ENCODE data around the gene EFNB1. TPM values are rescaled to one million over a fixed set of nuclear protein-coding genes. Genes with fewer than 3 reads are reported as not detected.

The EFNB1 gene
- total RNA-seq, 2 experiments from 2014 or later, result 4.1 to 4.8 TPM

DNA sequence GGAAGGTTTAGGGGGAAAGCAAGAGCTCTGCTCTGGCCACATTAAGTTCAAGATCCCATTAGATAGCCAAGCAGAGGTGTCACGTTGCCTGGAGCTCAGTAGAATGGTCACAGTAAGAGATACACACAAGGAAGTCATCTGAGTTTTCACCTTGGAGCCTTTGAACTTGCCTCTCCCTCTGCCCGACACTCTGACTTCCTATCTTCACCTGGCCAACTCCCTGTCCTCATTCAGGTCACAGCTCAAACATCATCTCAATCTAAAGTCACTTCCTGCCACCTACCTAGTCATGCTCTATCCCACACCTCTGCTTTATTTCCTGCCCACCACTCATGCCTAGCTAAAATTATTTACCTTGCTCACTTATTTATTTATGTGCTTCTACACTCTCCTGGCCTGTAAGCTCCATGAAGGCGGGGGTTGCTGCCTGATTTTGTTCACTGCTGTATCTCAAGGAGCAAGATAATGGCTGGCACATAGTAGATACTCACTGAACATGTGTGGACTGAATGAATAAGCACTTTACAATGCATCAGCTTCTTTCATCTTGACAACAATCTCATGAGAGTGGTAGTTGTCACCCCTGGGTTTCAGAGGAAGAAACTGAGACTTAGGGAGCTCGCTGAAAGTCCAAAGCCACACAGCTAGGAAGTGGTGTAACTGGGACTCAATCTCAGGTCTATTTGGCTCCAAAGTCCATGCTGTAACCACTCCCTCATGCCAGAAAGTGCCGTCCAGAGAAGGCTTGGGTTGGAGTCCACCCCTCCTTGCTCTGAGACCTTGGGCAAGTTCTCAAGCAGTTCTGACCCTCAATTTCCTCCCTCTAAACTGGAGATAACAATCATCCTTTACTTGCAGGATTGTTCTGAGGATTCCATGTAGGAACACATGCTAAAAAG is 40.3 kb downstream of the EFNB1 start:
- H3K27ac Mint-ChIP-seq, result peak overlapping the region; percentile 73
- H3K4me1 Mint-ChIP-seq, result peaks cover 8% of the 10 kb centered on the region
- POLR2A ChIA-PET, result no interaction called here
- H3K36me3 Mint-ChIP-seq, result no peaks in the 10 kb centered on the region
- no peaks in the 10 kb centered on the region for H3K27me3 Mint-ChIP-seq
- DNase-seq (no peak), ATAC-seq (ENCODE audit: low read depth) (peak; percentile 63)
- no peaks in the 10 kb centered on the region for H3K9me3 Mint-ChIP-seq
- H3K4me3 Mint-ChIP-seq, result no peak overlapping the region

DNA sequence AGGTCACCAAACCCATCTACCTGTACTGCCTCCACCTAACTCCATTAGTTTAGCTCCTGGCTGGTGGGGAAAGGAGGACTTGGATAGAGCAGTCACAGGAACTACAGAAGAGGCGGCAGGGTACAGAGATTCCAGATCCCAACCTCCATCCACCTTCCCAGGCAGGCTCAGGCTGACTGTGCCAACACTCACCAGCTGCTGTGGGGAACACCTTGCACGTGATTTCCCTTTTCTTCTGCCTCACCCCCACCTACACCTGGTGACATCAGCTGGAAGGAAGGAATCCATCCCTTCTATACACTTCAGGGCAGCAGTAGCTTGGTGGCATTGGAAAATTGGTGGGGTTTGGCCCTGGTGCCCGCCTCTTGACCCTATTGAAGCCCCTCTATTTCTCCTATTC is 41.5 kb downstream of the EFNB1 start:
- Mint-ChIP-seq H3K9me3 (no peaks in the 10 kb centered on the region), H3K4me1 (peaks cover 8% of the 10 kb centered on the region), H3K36me3 (no peaks in the 10 kb centered on the region), H3K27me3 (no peaks in the 10 kb centered on the region), H3K27ac (no peak overlapping the region), H3K4me3 (no peak overlapping the region)
- no peak for ATAC-seq (ENCODE audit: low read depth)
- no peak for DNase-seq
- POLR2A ChIA-PET, result no interaction called here

DNA sequence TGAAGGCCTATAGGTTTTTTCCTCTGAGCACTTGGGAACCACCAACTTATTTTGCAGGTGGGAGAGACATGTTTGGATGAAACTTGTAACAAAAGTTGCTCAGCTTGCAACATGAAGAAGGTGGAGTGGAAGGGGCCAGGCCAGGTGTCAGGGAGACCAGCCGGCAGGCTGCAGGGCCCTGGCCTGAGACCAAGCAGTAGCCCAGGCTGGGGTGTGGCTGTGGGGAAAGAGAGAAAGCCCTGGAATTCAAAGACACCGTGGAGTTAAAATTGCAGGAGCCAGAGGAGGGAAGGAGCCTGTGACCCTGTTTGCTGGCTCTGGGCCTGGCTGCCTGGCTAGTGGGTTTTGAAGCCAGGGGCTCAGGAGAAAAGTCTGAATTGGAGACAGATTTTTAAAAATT is 43.4 kb downstream of the EFNB1 start:
- Mint-ChIP-seq H3K27ac (no peak overlapping the region), H3K4me3 (no peak overlapping the region), H3K36me3 (no peaks in the 10 kb centered on the region), H3K27me3 (no peaks in the 10 kb centered on the region), H3K9me3 (no peaks in the 10 kb centered on the region), H3K4me1 (peaks cover 8% of the 10 kb centered on the region)
- DNase-seq (no peak), ATAC-seq (ENCODE audit: low read depth) (no peak)
- POLR2A ChIA-PET, result no interaction called here

DNA sequence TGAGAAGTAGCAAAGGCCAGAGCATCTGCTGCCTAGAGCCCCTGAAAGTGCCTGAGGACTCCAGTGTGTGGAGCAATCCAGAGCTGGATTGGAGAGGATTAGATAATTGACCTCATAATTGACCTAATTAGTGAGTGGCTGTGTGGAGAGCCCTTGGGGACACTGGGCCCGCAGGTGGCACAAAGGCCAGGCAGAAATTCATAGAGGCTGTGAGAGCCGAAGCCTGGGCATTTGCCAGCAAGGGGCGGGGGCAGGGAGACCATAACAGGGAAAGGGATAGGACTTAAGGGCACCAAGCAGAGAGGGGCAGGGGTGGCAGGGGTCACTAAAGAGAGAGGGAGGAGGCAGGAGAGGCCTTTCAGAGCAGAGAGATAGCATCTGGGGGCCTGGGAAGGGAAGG is 45.3 kb downstream of the EFNB1 start:
- no peak overlapping the region for H3K4me3 Mint-ChIP-seq
- peaks cover 1% of the 10 kb centered on the region for H3K4me1 Mint-ChIP-seq
- H3K36me3 Mint-ChIP-seq, result no peaks in the 10 kb centered on the region
- no peaks in the 10 kb centered on the region for H3K27me3 Mint-ChIP-seq
- ATAC-seq (ENCODE audit: low read depth) (no peak), DNase-seq (no peak)
- POLR2A ChIA-PET, result no interaction called here
- H3K27ac Mint-ChIP-seq, result no peak overlapping the region
- no peaks in the 10 kb centered on the region for H3K9me3 Mint-ChIP-seq

DNA sequence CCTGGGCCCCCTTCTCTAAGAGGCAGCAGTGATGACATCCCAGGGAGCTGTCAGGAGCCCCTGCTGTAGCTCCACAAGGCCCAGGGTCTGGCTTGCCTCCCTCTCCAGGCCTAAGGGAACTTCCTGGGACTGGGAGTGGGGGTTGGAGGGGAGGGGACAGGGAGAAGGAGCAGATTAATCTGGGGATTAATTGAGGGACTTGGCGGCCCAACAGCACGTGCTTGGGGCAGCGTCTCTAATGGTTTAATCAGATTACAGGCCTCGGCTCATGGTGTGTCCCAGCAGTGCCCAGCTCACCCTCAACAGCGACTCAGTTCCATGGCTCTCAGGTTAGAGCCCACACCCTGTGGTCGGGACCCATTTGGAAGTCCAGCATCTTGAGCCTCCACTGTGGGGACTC is 47.9 kb downstream of the EFNB1 start:
- no peak for DNase-seq
- no peaks in the 10 kb centered on the region for H3K36me3 Mint-ChIP-seq
- POLR2A ChIA-PET, result no interaction called here
- peaks cover 2% of the 10 kb centered on the region for H3K27me3 Mint-ChIP-seq
- H3K27ac Mint-ChIP-seq, result no peak overlapping the region
- no peaks in the 10 kb centered on the region for H3K9me3 Mint-ChIP-seq
- no peaks in the 10 kb centered on the region for H3K4me1 Mint-ChIP-seq
- no peak overlapping the region for H3K4me3 Mint-ChIP-seq
- no peak for ATAC-seq (ENCODE audit: low read depth)

DNA sequence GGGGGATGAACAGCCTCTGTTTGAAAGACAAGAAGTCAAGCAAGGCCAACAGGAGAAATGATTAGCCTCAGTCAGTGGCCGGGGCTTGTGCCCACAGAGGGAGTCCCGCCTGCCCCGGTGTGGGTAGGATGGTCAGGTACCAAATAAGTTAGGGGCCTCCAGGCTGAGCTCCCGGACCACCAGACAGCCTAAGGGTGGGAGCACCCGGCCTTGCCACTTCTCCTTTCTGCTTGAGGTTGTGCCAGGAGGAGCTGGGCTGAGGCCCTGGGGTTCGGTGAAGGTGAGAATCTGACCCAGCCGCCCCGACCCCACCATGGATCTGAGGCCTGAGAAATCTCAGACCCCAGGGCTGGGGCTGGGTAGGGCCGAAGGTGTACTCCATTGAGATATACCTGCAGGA is 48.8 kb downstream of the EFNB1 start:
- H3K9me3 Mint-ChIP-seq, result no peaks in the 10 kb centered on the region
- H3K27me3 Mint-ChIP-seq, result peaks cover 2% of the 10 kb centered on the region
- no peaks in the 10 kb centered on the region for H3K36me3 Mint-ChIP-seq
- H3K4me1 Mint-ChIP-seq, result no peaks in the 10 kb centered on the region
- H3K27ac Mint-ChIP-seq, result no peak overlapping the region
- ATAC-seq (ENCODE audit: low read depth) (no peak), DNase-seq (no peak)
- no peak overlapping the region for H3K4me3 Mint-ChIP-seq
- POLR2A ChIA-PET, result no interaction called here

DNA sequence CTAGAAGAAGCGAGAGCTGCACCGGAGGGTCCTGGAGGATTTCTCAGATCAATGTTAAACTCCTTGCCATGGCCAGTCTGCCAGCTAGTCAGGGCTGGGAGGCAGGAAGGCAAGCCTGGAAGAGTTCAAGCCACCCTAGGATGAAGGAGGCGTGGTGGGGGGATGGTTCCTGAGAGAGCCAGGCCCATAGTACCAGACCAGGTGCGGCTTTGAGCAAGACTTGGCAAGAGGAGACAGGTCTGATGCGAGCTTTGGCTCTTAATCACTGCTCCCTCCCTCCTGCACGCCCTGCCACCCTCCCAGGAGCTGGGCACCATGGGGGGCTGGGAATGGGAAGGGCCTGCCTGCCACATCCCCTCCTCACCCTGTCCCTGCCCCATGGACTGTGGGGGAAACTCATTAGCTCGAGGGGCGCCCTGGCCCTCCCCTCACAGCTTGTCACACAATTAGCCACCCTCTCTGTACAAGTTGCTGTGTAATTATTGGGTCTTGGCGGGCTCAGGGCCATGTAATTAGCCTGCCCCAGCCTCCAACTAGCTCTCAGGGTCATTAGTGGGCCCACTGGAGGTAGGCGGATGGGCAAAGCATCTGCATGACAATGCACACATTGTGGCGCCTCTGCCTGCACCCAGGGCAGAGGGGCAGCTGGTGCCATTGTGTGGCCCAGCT is 50.3 kb downstream of the EFNB1 start:
- DNase-seq (no peak), ATAC-seq (ENCODE audit: low read depth) (no peak)
- H3K27ac Mint-ChIP-seq, result no peak overlapping the region
- POLR2A ChIA-PET, result no interaction called here
- H3K9me3 Mint-ChIP-seq, result no peaks in the 10 kb centered on the region
- peaks cover 2% of the 10 kb centered on the region for H3K27me3 Mint-ChIP-seq
- H3K4me3 Mint-ChIP-seq, result no peak overlapping the region
- H3K4me1 Mint-ChIP-seq, result no peaks in the 10 kb centered on the region
- no peaks in the 10 kb centered on the region for H3K36me3 Mint-ChIP-seq

DNA sequence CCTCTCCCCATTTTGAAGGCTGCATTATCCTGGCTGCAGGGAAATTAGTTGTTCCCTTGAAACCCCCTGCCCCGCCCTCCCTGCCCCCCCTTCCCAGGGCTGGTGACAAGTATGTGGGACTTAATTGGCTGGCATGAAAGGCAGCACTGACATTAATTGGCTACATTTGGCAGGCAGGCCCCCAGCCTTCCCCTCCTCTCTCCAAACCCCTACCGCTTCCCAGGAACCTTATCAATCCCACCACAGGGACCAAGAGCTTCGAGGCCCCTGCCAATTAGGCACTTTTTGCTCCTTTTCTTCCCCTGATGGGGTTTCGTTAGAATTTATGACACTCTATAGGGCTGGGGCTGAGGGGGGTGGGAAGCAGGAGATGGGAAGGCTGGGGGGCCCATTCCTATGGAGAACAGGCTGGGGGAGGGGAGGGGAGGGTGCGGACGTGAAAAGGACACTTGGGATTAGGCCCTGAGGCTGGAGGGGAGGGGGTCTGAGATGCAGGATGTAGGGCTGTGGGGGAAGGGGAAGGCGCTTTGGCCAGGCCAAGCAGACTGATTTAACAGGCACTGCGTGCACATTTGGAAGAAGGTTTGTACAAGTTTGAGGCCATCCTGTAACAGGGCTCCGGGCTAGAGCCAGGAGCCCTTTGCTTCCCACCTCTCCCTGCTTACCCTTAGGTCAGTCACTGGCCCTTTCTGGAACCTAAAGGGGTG is 52.2 kb downstream of the EFNB1 start:
- POLR2A ChIA-PET, result no interaction called here
- Mint-ChIP-seq H3K27ac (no peak overlapping the region), H3K4me3 (no peak overlapping the region), H3K27me3 (peaks cover 2% of the 10 kb centered on the region), H3K36me3 (no peaks in the 10 kb centered on the region), H3K4me1 (no peaks in the 10 kb centered on the region), H3K9me3 (no peaks in the 10 kb centered on the region)
- DNase-seq, result no peak
- ATAC-seq (ENCODE audit: low read depth), result no peak

DNA sequence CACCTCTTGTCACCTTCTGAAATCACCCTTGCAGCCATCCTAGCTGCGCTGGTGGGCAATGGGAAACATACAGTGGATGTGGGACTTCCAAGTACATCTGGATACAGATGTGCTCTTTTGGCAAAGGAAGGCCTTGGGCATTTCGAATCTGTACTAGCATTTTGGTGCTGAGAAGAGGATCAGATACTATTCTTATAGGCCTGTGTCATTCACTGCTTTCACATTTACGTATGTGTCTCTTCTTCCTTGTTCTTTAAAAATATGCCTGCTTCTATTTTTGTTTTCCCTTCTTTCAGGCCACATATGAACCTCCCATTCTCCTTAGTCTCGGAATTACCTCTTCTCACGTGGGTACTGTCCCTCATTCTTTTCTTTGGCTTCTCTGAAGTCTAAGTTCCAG is 53.1 kb downstream of the EFNB1 start:
- no peak overlapping the region for H3K4me3 Mint-ChIP-seq
- no peaks in the 10 kb centered on the region for H3K4me1 Mint-ChIP-seq
- no peak overlapping the region for H3K27ac Mint-ChIP-seq
- ATAC-seq (ENCODE audit: low read depth) (no peak), DNase-seq (no peak)
- POLR2A ChIA-PET, result no interaction called here
- no peaks in the 10 kb centered on the region for H3K9me3 Mint-ChIP-seq
- H3K27me3 Mint-ChIP-seq, result peaks cover 2% of the 10 kb centered on the region
- no peaks in the 10 kb centered on the region for H3K36me3 Mint-ChIP-seq

DNA sequence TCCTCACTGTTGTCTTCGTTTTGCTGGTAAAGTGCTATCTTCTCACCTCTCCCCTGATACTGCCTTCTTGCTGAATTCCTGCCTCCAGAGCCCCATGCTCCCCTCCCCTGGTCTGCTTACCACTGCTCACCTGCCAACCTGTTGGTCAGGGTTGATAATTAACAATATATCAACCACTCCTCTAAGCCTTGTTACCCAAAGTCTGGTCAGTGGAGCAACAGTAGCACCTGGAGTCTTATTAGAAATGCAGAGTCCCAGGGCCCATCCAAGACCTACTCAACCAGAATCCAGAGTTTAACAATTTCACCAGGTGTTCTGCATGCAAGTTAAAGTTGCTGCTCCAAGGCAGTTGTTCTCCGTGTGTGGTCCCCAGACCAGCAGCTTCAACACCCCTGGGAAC is 55.0 kb downstream of the EFNB1 start:
- Mint-ChIP-seq H3K27me3 (peaks cover 2% of the 10 kb centered on the region), H3K4me1 (no peaks in the 10 kb centered on the region), H3K36me3 (no peaks in the 10 kb centered on the region), H3K9me3 (no peaks in the 10 kb centered on the region), H3K4me3 (no peak overlapping the region), H3K27ac (no peak overlapping the region)
- POLR2A ChIA-PET, result no interaction called here
- DNase-seq (no peak), ATAC-seq (ENCODE audit: low read depth) (no peak)

DNA sequence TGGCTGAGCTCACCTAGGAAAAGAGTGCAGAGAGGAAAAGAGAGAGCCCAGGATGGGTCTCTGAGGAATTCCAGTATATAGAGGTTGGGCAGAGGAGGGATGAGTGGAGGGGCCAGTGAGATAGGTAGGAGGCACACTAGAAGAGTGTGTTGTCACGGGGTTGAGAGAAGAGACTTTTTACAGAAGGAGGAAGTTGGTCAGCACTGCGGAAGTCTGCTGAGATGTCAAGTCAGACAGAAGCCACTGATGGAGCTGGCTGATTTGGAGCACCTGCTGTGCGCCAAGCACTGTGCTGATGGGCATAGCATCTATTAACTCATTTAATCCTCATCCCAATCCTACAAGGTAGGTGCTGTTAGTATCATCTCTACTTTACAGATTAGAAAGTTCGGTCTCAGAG is 60.4 kb downstream of the EFNB1 start:
- H3K4me3 Mint-ChIP-seq, result no peak overlapping the region
- DNase-seq (no peak), ATAC-seq (ENCODE audit: low read depth) (peak; percentile 67)
- no peak overlapping the region for H3K27ac Mint-ChIP-seq
- H3K27me3 Mint-ChIP-seq, result no peaks in the 10 kb centered on the region
- H3K4me1 Mint-ChIP-seq, result no peaks in the 10 kb centered on the region
- H3K9me3 Mint-ChIP-seq, result no peaks in the 10 kb centered on the region
- H3K36me3 Mint-ChIP-seq, result no peaks in the 10 kb centered on the region
- POLR2A ChIA-PET, result no interaction called here
